ENCODE data around the gene EHHADH. TPM values are rescaled to one million over a fixed set of nuclear protein-coding genes. Genes with fewer than 3 reads are reported as not detected.

Gene EHHADH
- total and polyA plus RNA-seq, 2 of the 13 experiments (the other 11 are each of a cell fraction or from before 2014, with no cell fraction given), result 14.5 to 38.9 TPM

DNA sequence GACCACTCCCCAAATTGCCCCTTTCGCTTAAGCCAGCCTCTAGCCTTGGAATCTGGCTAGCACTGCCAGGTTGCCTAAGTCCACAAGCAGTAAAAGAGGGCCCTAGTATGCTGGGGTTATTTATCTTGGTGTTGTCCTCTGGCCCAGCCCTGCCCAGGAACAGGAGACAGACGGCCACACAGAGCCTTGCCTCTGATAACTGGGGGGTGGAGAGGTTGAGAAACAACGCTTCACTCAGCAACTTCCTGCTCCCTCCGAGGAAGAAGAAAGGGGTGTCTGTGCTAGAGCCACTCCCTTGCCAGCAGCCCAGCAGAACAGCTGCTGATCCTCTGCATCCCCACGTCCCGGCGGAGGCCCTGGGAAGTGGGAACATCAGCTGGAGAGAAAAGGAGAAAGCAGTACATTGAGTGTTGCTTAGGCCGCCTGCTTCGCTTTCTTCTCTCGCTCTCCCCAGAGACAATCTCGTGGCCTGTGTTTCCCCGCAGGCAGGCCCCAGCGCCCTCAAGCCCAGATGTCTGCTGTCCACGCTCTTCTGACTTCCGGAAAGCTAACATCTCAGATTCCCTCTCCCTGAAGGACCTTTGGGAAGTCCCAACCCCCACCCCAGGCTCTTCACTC is 78.4 kb downstream of the EHHADH start (continued):
- TF ChIP-seq, protein P1, sequence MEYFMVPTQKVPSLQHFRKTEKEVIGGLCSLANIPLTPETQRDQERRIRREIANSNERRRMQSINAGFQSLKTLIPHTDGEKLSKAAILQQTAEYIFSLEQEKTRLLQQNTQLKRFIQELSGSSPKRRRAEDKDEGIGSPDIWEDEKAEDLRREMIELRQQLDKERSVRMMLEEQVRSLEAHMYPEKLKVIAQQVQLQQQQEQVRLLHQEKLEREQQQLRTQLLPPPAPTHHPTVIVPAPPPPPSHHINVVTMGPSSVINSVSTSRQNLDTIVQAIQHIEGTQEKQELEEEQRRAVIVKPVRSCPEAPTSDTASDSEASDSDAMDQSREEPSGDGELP (IDR thresholded peaks at IDR 0.05; ENCODE audit: borderline replicate concordance, low read depth), result peak; percentile 89; the same call in 1 of the 2 replicates
- TF ChIP-seq, protein P2, sequence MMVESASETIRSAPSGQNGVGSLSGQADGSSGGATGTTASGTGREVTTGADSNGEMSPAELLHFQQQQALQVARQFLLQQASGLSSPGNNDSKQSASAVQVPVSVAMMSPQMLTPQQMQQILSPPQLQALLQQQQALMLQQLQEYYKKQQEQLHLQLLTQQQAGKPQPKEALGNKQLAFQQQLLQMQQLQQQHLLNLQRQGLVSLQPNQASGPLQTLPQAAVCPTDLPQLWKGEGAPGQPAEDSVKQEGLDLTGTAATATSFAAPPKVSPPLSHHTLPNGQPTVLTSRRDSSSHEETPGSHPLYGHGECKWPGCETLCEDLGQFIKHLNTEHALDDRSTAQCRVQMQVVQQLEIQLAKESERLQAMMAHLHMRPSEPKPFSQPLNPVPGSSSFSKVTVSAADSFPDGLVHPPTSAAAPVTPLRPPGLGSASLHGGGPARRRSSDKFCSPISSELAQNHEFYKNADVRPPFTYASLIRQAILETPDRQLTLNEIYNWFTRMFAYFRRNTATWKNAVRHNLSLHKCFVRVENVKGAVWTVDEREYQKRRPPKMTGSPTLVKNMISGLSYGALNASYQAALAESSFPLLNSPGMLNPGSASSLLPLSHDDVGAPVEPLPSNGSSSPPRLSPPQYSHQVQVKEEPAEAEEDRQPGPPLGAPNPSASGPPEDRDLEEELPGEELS (CRISPR knock-in tag; IDR thresholded peaks at IDR 0.05), result peak; percentile 86
- TF ChIP-seq KAT2B (IDR thresholded peaks at IDR 0.05; ENCODE audit: borderline replicate concordance, low read depth, low read length) (no peak), ZNF136 (CRISPR knock-in tag; IDR thresholded peaks at IDR 0.05; ENCODE audit: low read depth) (peak; percentile 22; the same call in 1 of the 2 replicates), RFX1 (IDR thresholded peaks at IDR 0.05) (no peak), SMAD1 (CRISPR knock-in tag; IDR thresholded peaks at IDR 0.05; ENCODE audit: borderline replicate concordance, low read depth) (no peak), GZF1 (CRISPR knock-in tag; IDR thresholded peaks at IDR 0.05) (0 out of 2 replicates have a peak, but pooled peaks have one; percentile 51), SPEN (CRISPR knock-in tag; IDR thresholded peaks at IDR 0.05; ENCODE audit: low read depth) (peak; percentile 41; the same call in 1 of the 2 replicates), KDM2A (CRISPR knock-in tag; IDR thresholded peaks at IDR 0.05; ENCODE audit: borderline replicate concordance, low read depth) (peak; percentile 48; the same call in 1 of the 2 replicates), ZNF674 (CRISPR knock-in tag; IDR thresholded peaks at IDR 0.05; ENCODE audit: low read depth) (no peak), ZNF557 (CRISPR knock-in tag; IDR thresholded peaks at IDR 0.05) (no peak), CHCHD3 (CRISPR knock-in tag; IDR thresholded peaks at IDR 0.05) (no peak), POGZ (CRISPR knock-in tag; IDR thresholded peaks at IDR 0.05) (0 out of 2 replicates have a peak, but pooled peaks have one; percentile 57), MED13 (CRISPR knock-in tag; IDR thresholded peaks at IDR 0.05) (no peak), PHF20 (CRISPR knock-in tag; IDR thresholded peaks at IDR 0.05) (peak; percentile 68), AGO2 (optimal IDR thresholded peaks at IDR 0.05; ENCODE audit: low read depth, low read length) (no peak), TCF7 (IDR thresholded peaks at IDR 0.05; ENCODE audit: low read depth) (no peak), ZNF121 (CRISPR knock-in tag; IDR thresholded peaks at IDR 0.05) (0 out of 2 replicates have a peak, but pooled peaks have one; percentile 39)
- TF ChIP-seq, protein P3, sequence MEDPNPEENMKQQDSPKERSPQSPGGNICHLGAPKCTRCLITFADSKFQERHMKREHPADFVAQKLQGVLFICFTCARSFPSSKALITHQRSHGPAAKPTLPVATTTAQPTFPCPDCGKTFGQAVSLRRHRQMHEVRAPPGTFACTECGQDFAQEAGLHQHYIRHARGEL (CRISPR knock-in tag; IDR thresholded peaks at IDR 0.05), result no peak
- TF ChIP-seq, protein P4, sequence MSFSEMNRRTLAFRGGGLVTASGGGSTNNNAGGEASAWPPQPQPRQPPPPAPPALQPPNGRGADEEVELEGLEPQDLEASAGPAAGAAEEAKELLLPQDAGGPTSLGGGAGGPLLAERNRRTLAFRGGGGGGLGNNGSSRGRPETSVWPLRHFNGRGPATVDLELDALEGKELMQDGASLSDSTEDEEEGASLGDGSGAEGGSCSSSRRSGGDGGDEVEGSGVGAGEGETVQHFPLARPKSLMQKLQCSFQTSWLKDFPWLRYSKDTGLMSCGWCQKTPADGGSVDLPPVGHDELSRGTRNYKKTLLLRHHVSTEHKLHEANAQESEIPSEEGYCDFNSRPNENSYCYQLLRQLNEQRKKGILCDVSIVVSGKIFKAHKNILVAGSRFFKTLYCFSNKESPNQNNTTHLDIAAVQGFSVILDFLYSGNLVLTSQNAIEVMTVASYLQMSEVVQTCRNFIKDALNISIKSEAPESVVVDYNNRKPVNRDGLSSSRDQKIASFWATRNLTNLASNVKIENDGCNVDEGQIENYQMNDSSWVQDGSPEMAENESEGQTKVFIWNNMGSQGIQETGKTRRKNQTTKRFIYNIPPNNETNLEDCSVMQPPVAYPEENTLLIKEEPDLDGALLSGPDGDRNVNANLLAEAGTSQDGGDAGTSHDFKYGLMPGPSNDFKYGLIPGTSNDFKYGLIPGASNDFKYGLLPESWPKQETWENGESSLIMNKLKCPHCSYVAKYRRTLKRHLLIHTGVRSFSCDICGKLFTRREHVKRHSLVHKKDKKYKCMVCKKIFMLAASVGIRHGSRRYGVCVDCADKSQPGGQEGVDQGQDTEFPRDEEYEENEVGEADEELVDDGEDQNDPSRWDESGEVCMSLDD (CRISPR knock-in tag; IDR thresholded peaks at IDR 0.05; ENCODE audit: borderline replicate concordance), result no peak; the same call in 1 of the 2 replicates
- TF ChIP-seq, protein P5, sequence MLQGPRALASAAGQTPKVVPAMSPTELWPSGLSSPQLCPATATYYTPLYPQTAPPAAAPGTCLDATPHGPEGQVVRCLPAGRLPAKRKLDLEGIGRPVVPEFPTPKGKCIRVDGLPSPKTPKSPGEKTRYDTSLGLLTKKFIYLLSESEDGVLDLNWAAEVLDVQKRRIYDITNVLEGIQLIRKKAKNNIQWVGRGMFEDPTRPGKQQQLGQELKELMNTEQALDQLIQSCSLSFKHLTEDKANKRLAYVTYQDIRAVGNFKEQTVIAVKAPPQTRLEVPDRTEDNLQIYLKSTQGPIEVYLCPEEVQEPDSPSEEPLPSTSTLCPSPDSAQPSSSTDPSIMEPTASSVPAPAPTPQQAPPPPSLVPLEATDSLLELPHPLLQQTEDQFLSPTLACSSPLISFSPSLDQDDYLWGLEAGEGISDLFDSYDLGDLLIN (CRISPR knock-in tag; IDR thresholded peaks at IDR 0.05; ENCODE audit: borderline replicate concordance), result no peak
- TF ChIP-seq, protein P6, sequence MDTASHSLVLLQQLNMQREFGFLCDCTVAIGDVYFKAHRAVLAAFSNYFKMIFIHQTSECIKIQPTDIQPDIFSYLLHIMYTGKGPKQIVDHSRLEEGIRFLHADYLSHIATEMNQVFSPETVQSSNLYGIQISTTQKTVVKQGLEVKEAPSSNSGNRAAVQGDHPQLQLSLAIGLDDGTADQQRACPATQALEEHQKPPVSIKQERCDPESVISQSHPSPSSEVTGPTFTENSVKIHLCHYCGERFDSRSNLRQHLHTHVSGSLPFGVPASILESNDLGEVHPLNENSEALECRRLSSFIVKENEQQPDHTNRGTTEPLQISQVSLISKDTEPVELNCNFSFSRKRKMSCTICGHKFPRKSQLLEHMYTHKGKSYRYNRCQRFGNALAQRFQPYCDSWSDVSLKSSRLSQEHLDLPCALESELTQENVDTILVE (CRISPR knock-in tag; IDR thresholded peaks at IDR 0.05), result peak; percentile 60; the same call in 1 of the 2 replicates
